Measurements from ENCODE around the gene TBC1D16.

TBC1D16 gene

DNA sequence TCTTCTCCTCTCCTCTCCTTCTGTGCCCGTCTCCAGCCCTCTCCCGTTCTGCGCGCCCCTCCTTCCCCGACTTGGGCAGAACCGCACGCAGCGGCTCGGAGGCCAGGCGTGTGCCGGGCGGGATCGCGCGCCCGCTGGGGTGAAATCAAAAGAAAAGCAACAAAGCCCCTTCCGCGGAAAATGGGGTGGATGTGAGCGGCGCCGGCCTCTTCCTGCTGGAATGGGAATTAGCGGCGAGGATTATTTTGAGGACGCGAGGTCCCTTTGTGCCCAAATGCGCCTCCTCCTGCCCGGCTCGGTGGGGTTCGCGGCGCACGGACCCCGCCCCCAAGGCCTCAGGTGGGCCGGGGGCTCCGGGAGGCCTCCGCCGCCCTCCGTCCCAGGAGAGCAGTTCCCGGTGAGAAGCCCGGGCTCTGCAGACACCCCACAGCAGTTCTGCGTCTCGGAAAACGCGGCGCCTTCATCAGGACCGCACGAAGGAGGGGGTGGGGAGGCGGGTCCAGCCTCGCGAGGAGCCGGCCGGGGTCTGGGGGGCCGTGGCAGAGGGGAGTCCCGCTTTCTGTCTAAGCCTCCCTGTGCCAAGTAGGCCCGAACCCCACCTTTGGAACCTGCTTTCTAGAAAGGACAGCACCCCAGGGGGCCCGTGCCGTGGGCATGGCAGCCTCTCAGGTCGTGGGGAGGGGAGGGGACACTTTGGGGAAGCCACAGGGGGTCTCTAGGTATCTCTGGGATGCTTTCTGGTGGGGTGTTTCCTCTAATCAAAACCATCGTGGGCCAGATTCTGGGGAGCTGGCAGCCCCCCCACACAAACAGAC is 105.4 kb downstream of the TBC1D16 start:
- no peaks in the 10 kb centered on the region for H3K36me3 ChIP-seq (ENCODE audit: insufficient read depth)
- no peaks in the 10 kb centered on the region for H3K79me2 ChIP-seq (ENCODE audit: insufficient read depth, low read depth)
- H3K27me3 ChIP-seq (ENCODE audit: insufficient read depth, low read depth), result no peaks in the 10 kb centered on the region; the same call in 1 of the 2 replicates
- no peak overlapping the region for H3K4me2 ChIP-seq
- no peak overlapping the region for H3K9ac ChIP-seq
- H3K27ac ChIP-seq, result no peak overlapping the region
- no peak overlapping the region for H2AFZ ChIP-seq (ENCODE audit: low read depth)
- no peaks in the 10 kb centered on the region for H3K4me1 ChIP-seq (ENCODE audit: low read depth, poor library complexity, severe bottlenecking)
- TF ChIP-seq, protein P1, sequence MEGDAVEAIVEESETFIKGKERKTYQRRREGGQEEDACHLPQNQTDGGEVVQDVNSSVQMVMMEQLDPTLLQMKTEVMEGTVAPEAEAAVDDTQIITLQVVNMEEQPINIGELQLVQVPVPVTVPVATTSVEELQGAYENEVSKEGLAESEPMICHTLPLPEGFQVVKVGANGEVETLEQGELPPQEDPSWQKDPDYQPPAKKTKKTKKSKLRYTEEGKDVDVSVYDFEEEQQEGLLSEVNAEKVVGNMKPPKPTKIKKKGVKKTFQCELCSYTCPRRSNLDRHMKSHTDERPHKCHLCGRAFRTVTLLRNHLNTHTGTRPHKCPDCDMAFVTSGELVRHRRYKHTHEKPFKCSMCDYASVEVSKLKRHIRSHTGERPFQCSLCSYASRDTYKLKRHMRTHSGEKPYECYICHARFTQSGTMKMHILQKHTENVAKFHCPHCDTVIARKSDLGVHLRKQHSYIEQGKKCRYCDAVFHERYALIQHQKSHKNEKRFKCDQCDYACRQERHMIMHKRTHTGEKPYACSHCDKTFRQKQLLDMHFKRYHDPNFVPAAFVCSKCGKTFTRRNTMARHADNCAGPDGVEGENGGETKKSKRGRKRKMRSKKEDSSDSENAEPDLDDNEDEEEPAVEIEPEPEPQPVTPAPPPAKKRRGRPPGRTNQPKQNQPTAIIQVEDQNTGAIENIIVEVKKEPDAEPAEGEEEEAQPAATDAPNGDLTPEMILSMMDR (conservative IDR thresholded peaks at IDR 0.05; ENCODE audit: low read depth, low read length), result no peak
- no peak overlapping the region for H3K4me3 ChIP-seq (IDR thresholded peaks at IDR 0.05; ENCODE audit: insufficient read depth, low read depth, low read length)
- no peaks in the 10 kb centered on the region for H4K20me1 ChIP-seq (ENCODE audit: insufficient read depth)

DNA sequence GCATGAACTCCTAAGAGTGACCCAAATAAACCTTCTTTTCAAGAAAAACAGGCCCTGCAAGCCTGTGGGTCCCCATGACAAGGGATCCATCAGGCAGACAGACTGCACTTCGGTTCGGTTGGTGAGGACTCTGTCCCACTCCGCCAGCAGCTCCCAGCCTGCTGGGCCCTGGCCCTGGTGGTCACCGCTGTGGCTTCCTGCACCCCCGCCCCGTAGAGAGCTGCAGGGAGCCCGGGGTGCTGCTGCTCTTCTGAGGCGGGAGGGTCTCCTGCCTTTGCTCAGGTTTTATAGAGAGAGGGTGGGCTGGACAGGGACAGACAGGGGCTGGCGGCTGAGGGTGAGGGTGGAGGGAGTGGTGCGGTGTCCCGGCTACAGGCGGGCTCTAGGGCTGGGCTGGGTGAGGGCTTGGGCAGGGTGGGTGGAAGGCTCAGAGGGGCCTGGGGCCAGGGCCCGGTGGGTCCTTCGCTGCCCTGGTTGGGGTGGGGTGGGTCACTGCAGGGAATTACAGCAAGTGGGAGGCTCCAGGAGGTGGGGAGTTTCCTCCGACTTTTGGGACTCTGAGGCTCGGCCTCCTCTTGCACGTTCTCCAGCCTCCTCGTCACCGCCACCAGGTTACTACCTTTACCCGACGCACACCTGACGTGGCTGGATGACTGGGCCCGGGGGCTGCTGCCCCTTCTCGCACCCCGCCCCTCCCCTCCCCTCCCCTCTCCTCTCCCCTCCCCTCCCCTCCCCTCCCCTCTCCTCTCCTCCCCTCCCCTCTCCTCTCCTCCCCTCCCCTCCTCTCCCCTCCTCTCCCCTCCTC is 106.2 kb downstream of the TBC1D16 start:
- Histone ChIP-seq H3K36me3 (ENCODE audit: insufficient read depth) (no peaks in the 10 kb centered on the region), H3K4me3 (IDR thresholded peaks at IDR 0.05; ENCODE audit: insufficient read depth, low read depth, low read length) (no peak overlapping the region), H3K9ac (no peak overlapping the region), H3K4me1 (ENCODE audit: low read depth, poor library complexity, severe bottlenecking) (no peaks in the 10 kb centered on the region), H3K27me3 (ENCODE audit: insufficient read depth, low read depth) (no peaks in the 10 kb centered on the region; the same call in 1 of the 2 replicates), H4K20me1 (ENCODE audit: insufficient read depth) (no peaks in the 10 kb centered on the region), H2AFZ (ENCODE audit: low read depth) (no peak overlapping the region), H3K27ac (no peak overlapping the region), H3K79me2 (ENCODE audit: insufficient read depth, low read depth) (no peaks in the 10 kb centered on the region), H3K4me2 (no peak overlapping the region)
- TF ChIP-seq, protein P1 (conservative IDR thresholded peaks at IDR 0.05; ENCODE audit: low read depth, low read length), result no peak

DNA sequence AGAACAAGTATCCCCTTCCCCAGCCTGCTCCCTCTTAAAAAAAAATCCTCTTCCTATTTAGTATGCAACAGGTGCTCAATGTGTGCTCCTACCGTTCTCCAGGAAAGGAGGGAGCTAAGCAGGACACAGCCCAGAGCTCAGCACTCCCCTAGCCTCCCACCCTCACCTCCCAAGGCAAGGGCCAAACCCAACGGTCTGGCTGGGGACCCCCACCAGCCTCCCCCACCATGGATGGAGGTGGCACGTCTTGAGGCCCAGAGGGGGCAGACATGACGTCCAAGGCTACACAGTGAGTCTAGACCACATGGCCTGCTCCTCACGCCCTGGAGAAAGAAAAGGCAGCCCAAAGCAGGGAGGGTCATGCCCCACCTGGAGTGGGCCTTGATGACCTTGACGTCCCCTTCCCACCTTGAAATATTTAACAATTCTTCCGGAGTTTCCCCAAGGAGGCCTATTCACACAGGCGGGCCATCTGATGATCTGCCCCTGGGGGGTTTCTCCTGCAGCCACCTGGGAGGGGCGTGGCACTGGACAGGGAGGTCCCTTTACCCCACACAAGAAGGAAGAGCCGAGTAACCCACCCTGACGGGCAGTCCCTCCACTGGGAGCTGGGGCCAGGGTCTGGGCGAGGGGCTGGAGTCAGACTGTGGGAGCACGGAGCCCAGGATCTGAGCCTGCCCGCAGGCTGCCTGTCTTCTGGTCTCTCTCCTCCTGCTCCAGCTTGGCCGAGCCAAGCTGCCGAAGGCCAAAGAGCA is 107.0 kb downstream of the TBC1D16 start:
- Histone ChIP-seq H3K4me1 (ENCODE audit: low read depth, poor library complexity, severe bottlenecking) (peaks cover under 1% of the 10 kb centered on the region), H4K20me1 (ENCODE audit: insufficient read depth) (no peaks in the 10 kb centered on the region), H3K4me3 (IDR thresholded peaks at IDR 0.05; ENCODE audit: insufficient read depth, low read depth, low read length) (no peak overlapping the region), H3K4me2 (no peak overlapping the region), H3K9ac (no peak overlapping the region), H3K79me2 (ENCODE audit: insufficient read depth, low read depth) (no peaks in the 10 kb centered on the region), H3K27me3 (ENCODE audit: insufficient read depth, low read depth) (no peaks in the 10 kb centered on the region; the same call in 1 of the 2 replicates), H2AFZ (ENCODE audit: low read depth) (no peak overlapping the region), H3K36me3 (ENCODE audit: insufficient read depth) (no peaks in the 10 kb centered on the region), H3K27ac (no peak overlapping the region)
- TF ChIP-seq, protein P1 (conservative IDR thresholded peaks at IDR 0.05; ENCODE audit: low read depth, low read length), result no peak

DNA sequence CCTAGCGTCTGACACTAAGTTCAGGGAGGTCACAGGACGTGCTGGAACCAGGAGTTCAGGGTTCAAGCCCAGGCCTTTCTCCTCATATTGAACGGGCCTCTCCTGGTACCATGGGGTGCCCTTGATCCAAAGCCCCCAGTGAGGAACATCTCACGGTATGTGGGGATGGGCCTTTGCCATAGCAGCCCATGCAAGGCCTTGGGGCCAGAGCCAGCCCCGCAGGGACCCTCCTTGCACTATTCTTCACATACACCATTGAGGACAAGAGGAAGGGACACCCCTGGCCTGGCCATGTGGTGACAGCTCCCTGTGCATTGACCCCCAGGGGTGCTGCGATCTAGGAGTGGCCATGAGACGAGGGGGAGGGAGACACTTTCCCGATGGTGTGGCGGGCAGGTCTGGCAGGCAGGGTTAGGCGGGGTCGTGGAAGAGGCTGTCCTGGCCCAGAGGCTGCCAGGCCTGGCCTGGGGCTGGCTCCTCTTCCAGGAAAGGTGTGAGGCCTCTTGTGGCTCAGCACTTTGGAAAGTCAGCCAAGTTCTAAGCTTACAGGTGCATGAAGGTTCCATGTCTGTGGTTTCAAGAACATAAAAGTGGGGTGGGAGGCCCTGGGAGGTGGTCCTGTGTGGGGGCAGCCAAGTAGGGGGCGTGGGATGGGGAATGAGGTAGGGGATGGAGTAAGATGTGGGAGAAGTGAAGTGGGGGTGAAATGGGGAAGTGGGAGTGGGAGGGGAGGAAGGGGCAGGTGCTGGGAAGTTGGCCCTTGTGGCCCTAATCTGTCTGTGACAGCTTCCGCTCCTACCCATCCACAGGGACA is 107.8 kb downstream of the TBC1D16 start:
- Histone ChIP-seq H3K4me2 (no peak overlapping the region), H3K27me3 (ENCODE audit: insufficient read depth, low read depth) (no peaks in the 10 kb centered on the region; the same call in 1 of the 2 replicates)
- TF ChIP-seq, protein P1 (conservative IDR thresholded peaks at IDR 0.05; ENCODE audit: low read depth, low read length), result no peak

More for the DNA sequence above, 107.8 kb downstream of the TBC1D16 start:
- Histone ChIP-seq H2AFZ (ENCODE audit: low read depth) (no peak overlapping the region), H3K27ac (no peak overlapping the region), H3K36me3 (ENCODE audit: insufficient read depth) (no peaks in the 10 kb centered on the region), H3K79me2 (ENCODE audit: insufficient read depth, low read depth) (no peaks in the 10 kb centered on the region), H4K20me1 (ENCODE audit: insufficient read depth) (no peaks in the 10 kb centered on the region), H3K4me3 (IDR thresholded peaks at IDR 0.05; ENCODE audit: insufficient read depth, low read depth, low read length) (no peak overlapping the region), H3K4me1 (ENCODE audit: low read depth, poor library complexity, severe bottlenecking) (peaks cover 9% of the 10 kb centered on the region), H3K9ac (no peak overlapping the region)

Measured in KMS-11 (cell line).